ENCODE data around the gene SLC6A3.

- TF ChIP-seq POLR2A (IDR thresholded peaks at IDR 0.05) (no peak), CTCF (IDR thresholded peaks at IDR 0.05) (no peak)
Observed at GRCh38 chr5:1406681-1407640, 38.3 kb downstream of the SLC6A3 start.

All from uterus (tissue), 2 donors.